HG03039 (cell line): Measurements from ENCODE around the gene PLIN1.
"Not testable (repeated sequence)": the region's sequence is repeated elsewhere in the genome, so short reads cannot be mapped to it uniquely, and the experiment has no call there.

Experiments
- ATAC-seq: cut with Tn5 transposase; IDR thresholded peaks from one replicate; pipeline ENCODE4 v1.9.1; 2021; ENCODE audit warnings: mild to moderate bottlenecking, moderate library complexity; ENCODE audit not compliant: unreplicated experiment

The PLIN1 gene, protein sequence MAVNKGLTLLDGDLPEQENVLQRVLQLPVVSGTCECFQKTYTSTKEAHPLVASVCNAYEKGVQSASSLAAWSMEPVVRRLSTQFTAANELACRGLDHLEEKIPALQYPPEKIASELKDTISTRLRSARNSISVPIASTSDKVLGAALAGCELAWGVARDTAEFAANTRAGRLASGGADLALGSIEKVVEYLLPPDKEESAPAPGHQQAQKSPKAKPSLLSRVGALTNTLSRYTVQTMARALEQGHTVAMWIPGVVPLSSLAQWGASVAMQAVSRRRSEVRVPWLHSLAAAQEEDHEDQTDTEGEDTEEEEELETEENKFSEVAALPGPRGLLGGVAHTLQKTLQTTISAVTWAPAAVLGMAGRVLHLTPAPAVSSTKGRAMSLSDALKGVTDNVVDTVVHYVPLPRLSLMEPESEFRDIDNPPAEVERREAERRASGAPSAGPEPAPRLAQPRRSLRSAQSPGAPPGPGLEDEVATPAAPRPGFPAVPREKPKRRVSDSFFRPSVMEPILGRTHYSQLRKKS

DNA sequence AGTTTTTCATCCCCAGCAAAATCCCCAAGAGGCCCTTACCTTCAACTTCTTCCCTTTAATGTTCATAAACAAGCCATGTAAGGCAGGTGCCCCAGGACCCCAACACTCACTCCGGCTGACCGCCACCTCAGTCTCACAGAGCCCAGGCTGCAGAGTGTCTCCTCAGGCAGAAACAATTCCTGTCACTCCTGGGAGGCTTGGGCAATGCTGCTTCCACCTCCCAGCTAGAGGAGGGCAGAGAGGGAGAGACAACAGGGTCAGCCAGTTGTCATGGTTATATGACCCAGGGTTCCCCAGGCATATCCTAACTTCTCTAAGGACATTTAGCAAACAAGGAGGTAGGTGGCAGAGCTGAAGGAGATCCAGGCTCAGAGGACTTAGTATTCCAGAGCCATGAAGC, at the start of gene PLIN1:
Gene PLIN1, minus strand, starts transcription at position 156 of the 400 bp plus-strand sequence. CDS start 1,878 bp downstream, outside the sequence.
- ATAC-seq = no peak

DNA sequence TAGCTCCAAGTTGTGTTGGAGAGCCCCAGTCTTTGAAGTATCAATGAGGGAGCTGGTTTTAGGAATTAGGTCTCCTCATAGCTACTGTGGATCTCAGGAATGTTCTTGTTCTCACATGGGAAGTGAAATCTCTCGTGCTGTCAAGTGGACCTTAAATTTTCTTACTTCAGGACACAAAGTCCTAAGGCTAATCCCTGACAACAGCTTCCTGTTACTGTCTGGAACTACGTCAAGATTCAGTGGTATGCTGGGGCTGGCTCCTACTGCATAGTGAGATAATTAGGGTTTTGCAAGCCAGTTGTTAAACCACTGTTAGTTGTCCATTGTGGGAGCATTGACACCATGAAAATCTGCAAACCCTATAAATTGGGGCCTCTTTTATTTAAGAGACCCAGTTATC, 49.1 kb upstream of the PLIN1 start:
- ATAC-seq = no peak

DNA sequence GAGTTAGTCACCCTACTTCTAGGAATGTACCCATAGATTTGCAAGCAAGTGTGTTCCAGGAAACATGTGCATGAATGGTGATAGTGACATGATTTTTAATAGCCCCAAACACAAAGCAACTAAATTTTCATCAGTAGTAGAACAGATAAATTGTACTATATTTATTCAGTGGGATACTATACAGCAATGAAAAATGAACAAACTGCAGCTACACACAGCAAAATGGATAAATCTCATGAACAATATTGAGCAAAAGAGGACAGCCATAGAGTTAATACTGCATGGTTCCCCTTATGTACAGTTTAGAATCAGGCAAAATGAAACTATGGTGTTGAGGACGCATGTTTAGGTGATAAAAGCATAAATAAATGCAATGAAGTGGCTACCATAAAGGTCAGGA, 45.9 kb upstream of the PLIN1 start:
- ATAC-seq = no peak

DNA sequence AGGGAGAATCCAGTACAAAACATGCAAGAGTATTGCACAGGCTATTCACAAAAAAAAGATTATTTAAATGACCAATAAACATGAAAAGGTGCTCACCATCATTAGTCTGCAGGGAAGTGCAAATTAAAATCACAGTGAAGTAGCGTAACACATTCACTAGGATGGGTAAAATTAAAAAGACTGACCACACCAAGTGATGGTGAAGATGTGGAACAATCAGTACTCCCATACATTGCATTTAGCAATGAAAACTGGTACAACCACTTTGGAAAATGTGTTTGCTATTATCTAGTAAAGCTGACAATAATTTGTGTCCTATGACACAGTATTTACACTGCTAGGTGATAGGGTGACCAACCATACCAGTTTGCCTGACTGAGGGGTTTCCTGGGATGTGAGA, 45.5 kb upstream of the PLIN1 start:
- ATAC-seq = no peak

DNA sequence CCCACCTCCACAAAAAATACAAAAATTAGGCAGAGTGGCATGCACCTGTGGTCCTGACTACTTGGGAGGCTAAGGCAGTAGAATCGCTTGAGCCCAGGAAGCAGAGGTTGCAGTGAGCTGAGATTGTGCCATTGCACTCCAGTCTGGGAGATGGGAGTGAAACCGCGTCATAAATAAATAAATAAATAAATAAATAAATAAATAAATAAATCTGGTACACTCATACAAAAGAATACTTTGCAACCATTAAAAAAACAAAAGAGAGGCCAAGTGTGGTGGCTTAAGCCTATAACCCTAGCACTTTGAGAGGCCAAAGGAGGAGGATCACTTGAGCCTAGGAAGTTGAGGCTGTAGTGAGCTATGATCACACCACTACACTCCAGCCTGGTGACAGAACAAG, 43.9 kb upstream of the PLIN1 start:
- ATAC-seq = no peak

DNA sequence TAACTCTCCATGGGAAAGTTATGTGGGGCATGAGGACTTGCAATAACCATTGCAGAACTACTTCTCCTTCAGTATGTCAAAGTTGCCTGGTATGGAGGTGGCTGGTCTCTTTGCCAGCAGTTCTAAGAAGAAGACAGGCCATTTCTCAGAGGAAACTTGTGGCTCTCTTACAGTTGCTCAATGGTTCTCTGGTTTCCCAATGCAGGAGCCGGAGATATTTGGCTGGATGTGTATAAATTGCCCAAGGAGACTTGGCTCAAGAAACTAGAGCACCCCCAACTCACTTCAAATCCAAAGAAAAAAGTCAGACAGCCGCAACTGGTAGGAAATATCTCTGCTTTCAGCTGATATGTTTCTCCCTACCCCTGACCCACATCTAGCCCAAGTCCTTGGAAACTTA, 35.6 kb upstream of the PLIN1 start:
- ATAC-seq = no peak

DNA sequence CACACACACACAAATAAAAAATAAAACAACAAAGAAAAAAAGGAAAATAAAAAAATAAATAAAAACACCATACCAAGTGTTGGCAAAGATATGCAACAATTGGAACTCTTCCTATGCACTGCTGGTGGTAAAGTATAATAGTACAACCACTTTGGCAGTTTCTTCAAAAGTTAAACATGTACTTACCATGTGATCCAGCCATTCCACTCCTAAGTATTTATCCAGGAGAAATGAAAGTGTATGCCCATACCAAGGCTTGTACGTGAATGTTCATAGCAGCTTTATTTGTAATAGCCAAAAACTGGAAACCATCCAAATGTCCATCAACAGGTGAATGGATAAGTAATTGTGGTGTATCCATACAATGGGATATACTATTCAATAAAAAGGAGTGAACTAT, 28.4 kb upstream of the PLIN1 start:
- ATAC-seq = no peak

DNA sequence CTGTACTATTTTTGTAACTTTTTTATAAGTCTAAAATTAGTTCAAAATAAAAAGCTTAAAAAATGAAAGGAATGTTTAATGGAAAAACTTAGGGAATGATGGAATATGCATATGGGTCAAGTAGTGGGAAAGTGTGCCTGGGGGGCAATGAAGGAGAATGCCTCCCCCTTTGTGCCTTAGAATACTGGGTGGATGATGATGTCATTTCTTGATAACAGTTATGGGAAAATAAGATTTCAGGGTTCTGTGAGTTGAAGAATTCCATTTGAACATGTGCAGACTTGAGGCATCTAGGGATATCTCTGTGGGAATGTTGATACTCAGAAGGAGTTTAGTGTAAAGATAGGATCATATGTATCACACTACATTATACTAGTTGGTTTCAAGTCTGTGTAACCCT, 25.2 kb upstream of the PLIN1 start:
- no peak for ATAC-seq

DNA sequence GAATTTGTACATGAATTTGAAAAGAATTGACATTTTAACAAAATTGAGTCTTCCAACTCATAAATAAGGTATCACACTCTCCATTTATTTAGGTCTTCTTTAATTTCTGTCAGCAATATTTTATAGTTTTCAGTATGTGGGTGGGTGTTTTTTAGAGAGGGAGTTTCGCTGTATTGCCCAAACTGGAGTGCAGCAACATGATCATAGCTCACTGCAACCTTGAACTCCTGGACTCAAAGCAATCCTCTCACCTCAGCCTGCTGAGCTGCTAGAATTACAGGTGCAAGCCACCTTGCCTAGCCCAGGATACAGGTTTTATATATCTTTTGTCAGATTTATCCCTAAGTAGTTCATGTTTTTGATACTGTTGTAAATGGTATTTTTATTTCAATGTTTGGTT, 16.0 kb upstream of the PLIN1 start:
- ATAC-seq = no peak

DNA sequence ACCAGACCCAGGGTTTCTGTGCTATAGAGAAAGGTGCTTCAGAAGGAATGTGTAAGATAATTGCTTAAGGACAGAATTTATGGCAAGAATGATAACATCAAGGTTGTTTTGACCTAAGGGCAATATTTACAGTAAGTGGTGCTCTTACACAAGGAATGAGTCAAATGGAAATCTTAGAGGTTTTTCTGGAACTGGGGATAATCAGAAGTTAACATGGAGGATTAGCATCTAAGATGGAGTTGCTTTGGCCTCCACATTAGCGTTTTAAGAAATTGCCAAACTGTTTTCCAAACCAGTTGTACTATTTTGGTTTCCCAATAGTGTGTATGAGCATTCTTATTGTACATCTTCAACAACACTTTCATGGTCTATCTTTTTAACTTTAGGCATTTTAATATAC, 14.5 kb upstream of the PLIN1 start:
- ATAC-seq = no peak

DNA sequence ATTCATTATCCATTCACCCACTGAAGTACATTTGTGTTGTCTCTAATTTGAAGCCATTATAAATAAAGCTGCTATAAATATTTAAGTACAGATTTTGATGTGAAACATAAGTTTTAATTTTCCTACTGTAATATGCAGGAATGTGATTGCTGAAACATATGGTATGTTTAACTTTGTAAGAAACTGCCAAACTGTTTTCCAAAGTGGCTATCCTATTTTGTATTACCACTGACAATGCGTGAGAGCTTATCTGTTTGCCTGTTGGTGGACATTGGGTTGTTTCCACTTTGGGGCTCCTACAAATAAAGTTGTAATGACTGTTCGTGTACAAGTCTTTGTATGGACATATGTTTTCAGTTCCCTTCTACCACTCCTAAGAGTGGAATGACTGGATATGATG, 13.9 kb upstream of the PLIN1 start:
- ATAC-seq = no peak

DNA sequence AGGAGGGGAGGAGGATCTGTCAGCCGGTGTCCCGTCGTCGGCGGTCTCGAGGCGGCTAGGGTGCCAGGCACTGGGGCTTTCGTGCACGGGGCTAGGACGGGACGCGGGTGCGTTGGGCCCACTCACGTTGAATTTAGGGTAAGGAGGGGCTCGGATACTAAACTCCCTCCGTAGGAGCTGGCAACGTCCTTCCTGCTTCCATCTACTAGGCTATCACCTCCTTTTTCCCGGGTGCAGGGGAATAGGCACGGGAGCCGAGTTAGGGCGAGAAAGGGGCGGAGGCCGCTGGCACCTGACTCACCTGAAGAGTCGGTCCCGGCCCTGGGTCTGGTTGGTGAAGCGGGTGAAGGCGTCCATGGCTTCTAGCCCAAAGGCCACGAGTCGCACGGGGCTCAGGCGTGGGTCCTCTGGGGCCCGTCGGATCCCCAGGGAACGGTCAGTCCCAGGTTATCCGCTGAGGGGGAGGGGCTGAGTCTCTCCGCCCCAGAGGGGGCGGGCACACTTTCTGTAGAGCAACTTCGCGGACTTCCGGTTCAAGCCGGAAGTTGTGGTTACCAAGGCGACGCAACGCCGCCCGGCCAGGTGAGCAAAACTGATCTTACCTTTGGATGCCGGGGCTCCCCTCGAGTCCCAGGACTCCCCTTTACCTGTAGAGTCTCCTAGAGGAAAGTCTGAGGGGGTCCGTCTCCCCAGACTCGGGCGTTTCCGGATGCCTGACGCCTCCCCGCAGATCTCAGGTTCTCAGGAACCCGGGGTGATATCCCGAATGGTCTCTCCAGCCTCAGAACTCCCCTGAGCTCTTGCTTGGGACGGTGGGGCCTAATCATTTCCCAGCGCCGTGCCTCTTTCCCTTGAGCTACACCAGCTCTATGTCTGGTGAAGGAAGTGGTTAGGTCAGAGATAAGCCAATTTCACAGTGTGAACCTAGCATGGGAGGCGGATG, 11.4 kb upstream of the PLIN1 start, which contains the start of the genes PEX11A and WDR93:
Gene PEX11A, minus strand, starts transcription at position 479 of the 943 bp plus-strand sequence. Its CDS starts 122 bp downstream, at position 357.
Gene WDR93, plus strand, starts transcription at position 536 of the 943 bp plus-strand sequence. CDS start 10,936 bp downstream, outside the sequence.
- ATAC-seq = peak; percentile 86

DNA sequence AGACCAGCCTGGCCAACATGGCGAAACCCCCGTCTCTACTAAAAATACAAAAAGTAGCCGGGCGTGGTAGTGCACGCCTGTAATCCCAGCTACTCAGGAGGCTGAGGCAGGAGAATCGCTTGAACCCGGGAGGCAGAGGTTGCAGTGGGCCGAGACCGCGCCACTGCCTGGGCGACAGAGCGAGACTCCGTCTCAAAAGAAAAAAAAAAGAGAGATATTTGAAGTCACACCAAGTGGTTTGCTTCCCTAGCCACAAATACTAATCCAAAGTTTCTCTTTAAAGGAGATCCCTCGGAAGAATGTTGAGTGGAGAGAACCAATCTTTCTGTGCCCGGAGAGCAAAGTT, 10.7 kb upstream of the PLIN1 start:
- ATAC-seq = not testable (repeated sequence)

DNA sequence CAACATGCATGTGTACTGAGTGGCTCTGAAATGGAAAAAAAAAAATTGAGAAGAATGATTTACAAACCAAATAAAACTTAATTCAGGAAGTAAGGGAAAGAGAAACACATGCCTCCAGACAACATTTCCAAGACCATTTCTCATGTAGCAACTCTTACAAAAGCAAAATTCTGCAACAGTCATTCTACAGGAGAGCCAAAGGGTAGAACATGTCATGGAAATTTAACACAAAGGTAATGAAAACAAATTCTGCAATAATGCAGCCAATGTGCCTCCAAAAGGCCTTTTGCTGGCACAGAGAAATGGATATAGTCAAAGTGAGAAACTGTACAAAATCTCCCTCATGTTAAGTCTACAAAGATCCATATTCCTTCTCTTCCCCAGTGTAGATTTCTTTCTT, 7.4 kb upstream of the PLIN1 start:
- no peak for ATAC-seq

DNA sequence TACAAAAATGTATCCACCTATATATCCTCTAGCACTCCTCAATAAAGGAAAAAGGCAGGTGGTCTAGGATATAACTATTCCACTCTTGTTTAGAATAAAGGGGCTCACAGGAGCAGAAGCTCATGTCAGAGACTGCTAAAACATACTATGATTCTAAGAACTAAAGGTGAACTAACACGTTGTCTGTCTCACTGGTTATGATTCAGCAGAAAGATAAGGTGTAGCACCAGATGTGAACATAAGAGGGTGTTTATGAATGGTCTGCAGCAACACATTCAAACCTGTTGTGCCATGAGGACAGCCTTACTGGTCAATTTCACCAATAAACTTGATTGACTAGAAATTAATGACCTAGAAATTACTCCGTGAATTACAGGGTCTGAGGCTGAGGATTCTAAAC, 6.8 kb upstream of the PLIN1 start:
- ATAC-seq = no peak

DNA sequence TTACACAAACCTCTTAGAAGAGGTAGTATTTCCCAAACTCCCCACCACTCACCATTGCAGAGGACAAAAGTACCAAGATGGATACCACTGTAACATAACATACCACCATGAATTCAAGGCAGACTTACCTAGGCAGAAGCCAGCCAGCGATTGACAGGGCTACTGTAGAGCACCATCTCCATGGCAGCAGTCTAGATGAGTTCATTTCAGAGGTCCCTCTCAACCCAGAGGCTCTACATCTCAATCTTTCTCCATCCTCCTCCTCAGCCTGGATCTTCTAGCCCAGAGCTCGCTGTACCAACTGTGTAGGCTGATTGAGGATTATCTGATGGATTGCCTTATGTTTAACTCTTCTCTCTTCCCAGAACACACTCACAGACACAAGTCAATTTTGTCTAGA, 2.0 kb upstream of the PLIN1 start:
- ATAC-seq = no peak

DNA sequence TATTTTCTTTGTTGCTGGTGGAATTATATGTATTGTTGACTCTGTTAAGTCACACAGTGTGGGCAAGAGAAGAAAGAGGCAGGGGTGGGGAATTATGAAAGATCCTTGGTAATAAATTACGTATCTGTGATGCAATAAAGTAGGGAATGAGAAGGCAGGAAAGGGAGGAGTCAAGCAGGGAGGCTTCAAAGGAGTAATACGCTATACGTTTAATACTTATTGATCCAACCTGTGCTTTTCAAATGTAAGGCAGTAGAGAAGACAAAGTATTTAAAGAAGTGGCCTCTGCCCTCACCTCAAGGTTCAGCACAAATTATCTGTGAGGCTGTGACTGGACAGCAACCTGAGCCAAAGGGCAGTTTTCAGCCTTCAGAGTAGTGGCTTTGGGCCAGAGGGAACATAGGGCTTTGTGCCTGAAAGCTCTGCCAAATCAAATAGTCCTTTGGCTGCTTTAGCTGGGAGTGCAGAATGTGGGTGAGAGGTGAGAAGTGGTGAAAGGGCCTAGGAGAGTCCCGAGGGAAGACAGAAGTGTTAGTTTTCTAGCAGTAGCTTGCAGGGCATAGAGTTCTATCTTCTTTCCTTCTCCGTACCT, 1.2 kb upstream of the PLIN1 start:
- no peak for ATAC-seq

DNA sequence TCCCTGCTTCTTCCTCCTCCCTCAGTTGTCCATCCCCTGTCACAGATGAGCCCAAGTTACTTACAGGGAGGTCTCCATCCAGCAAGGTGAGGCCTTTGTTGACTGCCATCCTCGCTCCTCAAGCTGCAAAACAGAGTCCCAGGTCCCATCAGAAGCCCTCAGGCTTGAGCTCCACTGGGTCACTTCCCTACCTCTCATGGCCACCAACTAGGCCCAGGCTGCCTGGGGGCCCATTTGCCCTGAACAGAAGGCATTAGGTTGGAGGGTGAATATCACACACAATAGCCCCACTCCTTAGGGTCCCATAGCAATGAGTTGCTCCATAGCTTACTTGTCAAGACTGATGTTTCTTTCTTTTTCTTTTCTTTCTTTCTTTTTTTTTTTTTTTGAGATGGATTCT, 1.8 kb downstream of the PLIN1 start:
- no peak for ATAC-seq

DNA sequence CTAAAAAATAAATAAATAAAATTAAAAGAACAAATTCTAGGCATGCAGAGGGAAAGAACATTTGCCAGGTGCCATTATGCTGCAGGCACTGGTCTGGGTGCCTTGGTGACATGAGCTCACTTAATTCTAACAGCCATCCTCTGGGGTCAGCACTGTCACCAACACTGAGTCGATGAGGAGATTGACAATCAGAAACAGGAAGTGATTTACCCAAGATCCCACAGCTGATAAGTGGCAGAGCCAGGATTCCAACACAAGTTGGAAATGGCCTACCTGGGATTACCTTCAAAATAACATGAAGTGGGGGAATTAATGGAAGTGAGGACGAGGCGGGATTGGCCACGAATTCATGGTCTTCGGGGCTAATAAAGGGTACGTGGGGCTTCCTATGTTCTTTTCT, 3.6 kb downstream of the PLIN1 start:
- no peak for ATAC-seq

DNA sequence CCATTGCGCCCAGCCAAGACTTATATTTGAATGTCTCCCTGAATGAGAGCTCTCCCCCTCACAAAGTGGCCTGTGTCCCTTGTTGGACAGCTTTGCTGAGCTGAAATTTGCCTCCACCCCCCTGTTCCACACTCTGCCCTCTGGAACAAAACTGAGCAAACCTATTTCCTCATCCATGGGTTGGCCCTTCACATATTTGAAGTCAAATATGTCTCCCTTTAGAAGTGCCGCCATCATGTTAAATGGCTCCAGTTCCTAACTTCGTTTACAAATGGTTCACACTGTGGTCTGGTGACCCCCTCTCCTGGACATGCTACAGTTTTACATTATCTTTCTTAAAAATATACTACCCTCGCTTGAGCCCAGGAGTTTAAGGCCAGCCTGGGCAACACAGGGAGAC, 4.6 kb downstream of the PLIN1 start:
- ATAC-seq = no peak

DNA sequence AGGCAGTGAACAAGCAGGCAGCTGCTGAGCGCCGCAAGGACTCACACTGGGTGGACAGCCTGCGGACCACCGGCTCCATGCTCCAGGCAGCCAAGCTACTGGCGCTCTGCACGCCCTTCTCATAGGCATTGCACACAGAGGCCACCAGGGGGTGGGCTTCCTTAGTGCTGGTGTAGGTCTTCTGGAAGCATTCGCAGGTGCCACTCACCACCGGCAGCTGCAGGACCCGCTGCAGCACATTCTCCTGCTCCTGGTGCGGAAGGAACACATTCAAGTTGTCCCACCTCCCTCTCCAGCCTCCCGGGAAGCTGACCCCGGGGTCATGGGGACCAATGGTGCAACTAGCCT, 6.0 kb downstream of the PLIN1 start:
- ATAC-seq = no peak
